Osteoblast (primary cell): Measurements from ENCODE around the gene PCSK5. TPM values are rescaled to one million over a fixed set of nuclear protein-coding genes. Genes with fewer than 3 reads are reported as not detected.
A peak's percentile ranks its signal among the peaks of the same experiment; 100 is the strongest.

Experiments
- DNase-seq: peaks from one replicate; pipeline ENCODE4 v3.0.0; 2011; ENCODE audit warnings: low spot score, mixed read lengths; ENCODE audit not compliant: insufficient read length; ENCODE audit errors: missing footprints
- H2AFZ ChIP-seq: 2 replicates; pipeline ENCODE4 v1.6.0; 2011; ENCODE audit warnings: mild to moderate bottlenecking, low read length
- H3K27ac ChIP-seq: 2 replicates; pipeline ENCODE4 v1.5.1; 2011; ENCODE audit warnings: mild to moderate bottlenecking, low read depth, low read length, moderate library complexity
- H3K27me3 ChIP-seq: 2 replicates; pipeline ENCODE4 v1.6.0; 2012; ENCODE audit warnings: mild to moderate bottlenecking, control low read depth, inconsistent platforms, low read length, moderate library complexity; ENCODE audit not compliant: insufficient read depth
- H3K36me3 ChIP-seq: 2 replicates; pipeline ENCODE4 v1.5.1; 2011; ENCODE audit warnings: mild to moderate bottlenecking, low read length, control low read depth, moderate library complexity; ENCODE audit not compliant: insufficient read depth
- H3K4me1 ChIP-seq: 2 replicates; pipeline ENCODE4 v1.5.1; 2011; ENCODE audit warnings: mild to moderate bottlenecking, low read length, control low read depth, moderate library complexity; ENCODE audit not compliant: insufficient read depth
- H3K4me2 ChIP-seq: 2 replicates; pipeline ENCODE4 v1.6.0; 2011; ENCODE audit warnings: mild to moderate bottlenecking, low read length; ENCODE audit not compliant: insufficient read depth
- H3K4me3 ChIP-seq: fragments of 200-600 bp; sonication (generic); 3 replicates; pipeline ENCODE4 v1.5.1; 2012; ENCODE audit warnings: mild to moderate bottlenecking, low read length, inconsistent platforms; ENCODE audit not compliant: insufficient read depth
- H3K79me2 ChIP-seq: 2 replicates; pipeline ENCODE4 v1.6.0; 2012; ENCODE audit warnings: mild to moderate bottlenecking, low read length, control low read depth, inconsistent platforms; ENCODE audit not compliant: insufficient read depth
- H3K9me3 ChIP-seq: 2 replicates; pipeline ENCODE4 v1.5.1; 2011; ENCODE audit warnings: low read depth, low read length, control low read depth
- H4K20me1 ChIP-seq: 2 replicates; pipeline ENCODE4 v1.6.0; 2012; ENCODE audit warnings: mild to moderate bottlenecking, low read length, control low read depth; ENCODE audit not compliant: insufficient read depth
- CTCF ChIP-seq: IDR thresholded peaks from 2 replicates; pipeline ENCODE4 v1.5.1; 2011; ENCODE audit warnings: mild to moderate bottlenecking, low read depth, low read length, moderate library complexity; ENCODE audit errors: extremely low read depth
- total RNA-seq: library from RNA; depleted of rRNA; stranded (reverse); fragments of >200 nt; gene quantifications from 2 replicates; pipeline ENCODE4 v1.2.3, GENCODE V29; 2012

The PCSK5 gene
- total RNA-seq, 1 donor, result 14.5 TPM

- Histone ChIP-seq H3K4me2 (no peak overlapping the region), H3K27me3 (peaks cover 9% of the 10 kb centered on the region), H3K9me3 (no peaks in the 10 kb centered on the region), H3K4me3 (no peak overlapping the region), H3K79me2 (no peaks in the 10 kb centered on the region), H2AFZ (no peak overlapping the region), H3K4me1 (peaks cover 5% of the 10 kb centered on the region), H4K20me1 (no peaks in the 10 kb centered on the region), H3K36me3 (no peaks in the 10 kb centered on the region), H3K27ac (no peak overlapping the region)
- DNase-seq, result no peak
- TF ChIP-seq CTCF, result no peak
Observed at GRCh38 chr9:76294301-76294700, 403.8 kb downstream of the PCSK5 start.

GRCh38 chr9:76296561-76297310 is 406.3 kb downstream of the PCSK5 start:
- Histone ChIP-seq H4K20me1 (no peaks in the 10 kb centered on the region), H2AFZ (no peak overlapping the region), H3K27me3 (peaks cover 9% of the 10 kb centered on the region), H3K4me3 (no peak overlapping the region), H3K36me3 (no peaks in the 10 kb centered on the region), H3K9me3 (no peaks in the 10 kb centered on the region), H3K4me2 (no peak overlapping the region), H3K27ac (no peak overlapping the region), H3K4me1 (peaks cover 5% of the 10 kb centered on the region), H3K79me2 (no peaks in the 10 kb centered on the region)
- no peak for TF ChIP-seq CTCF
- DNase-seq, result peak; percentile 3

GRCh38 chr9:76297721-76298239 is 407.3 kb downstream of the PCSK5 start:
- H3K27ac ChIP-seq, result no peak overlapping the region
- peak; percentile 74 for DNase-seq

More at GRCh38 chr9:76297721-76298239, 407.3 kb downstream of the PCSK5 start:
- TF ChIP-seq CTCF, result no peak
- Histone ChIP-seq H3K79me2 (no peaks in the 10 kb centered on the region), H3K9me3 (no peaks in the 10 kb centered on the region), H3K4me1 (peaks cover 5% of the 10 kb centered on the region), H3K27me3 (peaks cover 9% of the 10 kb centered on the region), H4K20me1 (no peaks in the 10 kb centered on the region), H2AFZ (peak overlapping the region; percentile 90), H3K4me3 (peak overlapping the region; percentile 58), H3K36me3 (no peaks in the 10 kb centered on the region), H3K4me2 (peak overlapping the region; percentile 75)
